ENCODE data around the gene NR3C2. TPM values are rescaled to one million over a fixed set of nuclear protein-coding genes. Genes with fewer than 3 reads are reported as not detected.

Gene NR3C2
- polyA plus RNA-seq, 1 donor from 2014 or later, result 0.06 TPM

DNA sequence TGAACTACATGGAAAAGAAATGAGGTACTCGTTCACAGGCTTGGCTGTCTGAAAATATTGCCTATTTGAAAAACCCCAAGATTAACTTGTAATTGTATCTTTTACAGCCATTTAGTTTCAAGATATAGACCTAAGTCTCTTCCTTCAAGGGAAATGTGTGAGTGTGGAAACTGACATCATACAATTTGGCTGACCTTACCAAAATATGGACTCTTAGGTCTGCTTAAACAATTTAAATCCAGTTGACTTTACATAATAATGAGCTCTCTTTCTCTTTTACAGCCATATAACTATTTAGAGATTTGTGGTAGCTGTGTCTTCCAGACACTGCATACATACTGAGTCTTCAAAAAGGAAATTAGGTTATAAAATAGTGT, 186.9 kb downstream of the NR3C2 start:
- Histone ChIP-seq H3K27ac (ENCODE audit: low read length) (no peak overlapping the region), H3K9me3 (ENCODE audit: low read length) (no peaks in the 10 kb centered on the region), H3K4me2 (ENCODE audit: low read length) (no peak overlapping the region), H3K36me3 (ENCODE audit: insufficient read depth, low read length) (no peaks in the 10 kb centered on the region), H3K79me2 (replicated peaks; ENCODE audit: insufficient read depth, low read length) (no peaks in the 10 kb centered on the region), H3K4me3 (ENCODE audit: low read length) (no peak overlapping the region), H3K9me2 (ENCODE audit: insufficient read depth, low read length) (no peaks in the 10 kb centered on the region), H3K27me3 (ENCODE audit: insufficient read depth, low read depth, low read length) (no peaks in the 10 kb centered on the region), H4K20me1 (ENCODE audit: insufficient read depth) (no peaks in the 10 kb centered on the region), H3K9ac (ENCODE audit: low read length) (no peak overlapping the region), H2AFZ (ENCODE audit: low read depth, low read length) (no peak overlapping the region), H3F3A (ENCODE audit: insufficient read depth, low read length, poor library complexity, severe bottlenecking) (no peaks in the 10 kb centered on the region)
- TF ChIP-seq RAD21 (conservative IDR thresholded peaks at IDR 0.05), result no peak
- TF ChIP-seq POLR2AphosphoS5 (IDR thresholded peaks at IDR 0.05), result no peak
- TF ChIP-seq, protein P1, sequence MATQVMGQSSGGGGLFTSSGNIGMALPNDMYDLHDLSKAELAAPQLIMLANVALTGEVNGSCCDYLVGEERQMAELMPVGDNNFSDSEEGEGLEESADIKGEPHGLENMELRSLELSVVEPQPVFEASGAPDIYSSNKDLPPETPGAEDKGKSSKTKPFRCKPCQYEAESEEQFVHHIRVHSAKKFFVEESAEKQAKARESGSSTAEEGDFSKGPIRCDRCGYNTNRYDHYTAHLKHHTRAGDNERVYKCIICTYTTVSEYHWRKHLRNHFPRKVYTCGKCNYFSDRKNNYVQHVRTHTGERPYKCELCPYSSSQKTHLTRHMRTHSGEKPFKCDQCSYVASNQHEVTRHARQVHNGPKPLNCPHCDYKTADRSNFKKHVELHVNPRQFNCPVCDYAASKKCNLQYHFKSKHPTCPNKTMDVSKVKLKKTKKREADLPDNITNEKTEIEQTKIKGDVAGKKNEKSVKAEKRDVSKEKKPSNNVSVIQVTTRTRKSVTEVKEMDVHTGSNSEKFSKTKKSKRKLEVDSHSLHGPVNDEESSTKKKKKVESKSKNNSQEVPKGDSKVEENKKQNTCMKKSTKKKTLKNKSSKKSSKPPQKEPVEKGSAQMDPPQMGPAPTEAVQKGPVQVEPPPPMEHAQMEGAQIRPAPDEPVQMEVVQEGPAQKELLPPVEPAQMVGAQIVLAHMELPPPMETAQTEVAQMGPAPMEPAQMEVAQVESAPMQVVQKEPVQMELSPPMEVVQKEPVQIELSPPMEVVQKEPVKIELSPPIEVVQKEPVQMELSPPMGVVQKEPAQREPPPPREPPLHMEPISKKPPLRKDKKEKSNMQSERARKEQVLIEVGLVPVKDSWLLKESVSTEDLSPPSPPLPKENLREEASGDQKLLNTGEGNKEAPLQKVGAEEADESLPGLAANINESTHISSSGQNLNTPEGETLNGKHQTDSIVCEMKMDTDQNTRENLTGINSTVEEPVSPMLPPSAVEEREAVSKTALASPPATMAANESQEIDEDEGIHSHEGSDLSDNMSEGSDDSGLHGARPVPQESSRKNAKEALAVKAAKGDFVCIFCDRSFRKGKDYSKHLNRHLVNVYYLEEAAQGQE (IDR thresholded peaks at IDR 0.05; ENCODE audit: borderline replicate concordance), result no peak
- TF ChIP-seq, protein P2, sequence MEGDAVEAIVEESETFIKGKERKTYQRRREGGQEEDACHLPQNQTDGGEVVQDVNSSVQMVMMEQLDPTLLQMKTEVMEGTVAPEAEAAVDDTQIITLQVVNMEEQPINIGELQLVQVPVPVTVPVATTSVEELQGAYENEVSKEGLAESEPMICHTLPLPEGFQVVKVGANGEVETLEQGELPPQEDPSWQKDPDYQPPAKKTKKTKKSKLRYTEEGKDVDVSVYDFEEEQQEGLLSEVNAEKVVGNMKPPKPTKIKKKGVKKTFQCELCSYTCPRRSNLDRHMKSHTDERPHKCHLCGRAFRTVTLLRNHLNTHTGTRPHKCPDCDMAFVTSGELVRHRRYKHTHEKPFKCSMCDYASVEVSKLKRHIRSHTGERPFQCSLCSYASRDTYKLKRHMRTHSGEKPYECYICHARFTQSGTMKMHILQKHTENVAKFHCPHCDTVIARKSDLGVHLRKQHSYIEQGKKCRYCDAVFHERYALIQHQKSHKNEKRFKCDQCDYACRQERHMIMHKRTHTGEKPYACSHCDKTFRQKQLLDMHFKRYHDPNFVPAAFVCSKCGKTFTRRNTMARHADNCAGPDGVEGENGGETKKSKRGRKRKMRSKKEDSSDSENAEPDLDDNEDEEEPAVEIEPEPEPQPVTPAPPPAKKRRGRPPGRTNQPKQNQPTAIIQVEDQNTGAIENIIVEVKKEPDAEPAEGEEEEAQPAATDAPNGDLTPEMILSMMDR (IDR thresholded peaks at IDR 0.05; ENCODE audit: poor library complexity, severe bottlenecking), result no peak
- no peak for TF ChIP-seq MXI1 (conservative IDR thresholded peaks at IDR 0.05; ENCODE audit: poor library complexity, severe bottlenecking)
- no peak for TF ChIP-seq EP300 (conservative IDR thresholded peaks at IDR 0.05; ENCODE audit: poor library complexity, severe bottlenecking)
- TF ChIP-seq TAF1 (IDR thresholded peaks at IDR 0.05; ENCODE audit: low read depth), result no peak
- no peak for TF ChIP-seq EZH2 (IDR thresholded peaks at IDR 0.05; ENCODE audit: borderline replicate concordance, insufficient read depth, low read length, poor library complexity, severe bottlenecking)

DNA sequence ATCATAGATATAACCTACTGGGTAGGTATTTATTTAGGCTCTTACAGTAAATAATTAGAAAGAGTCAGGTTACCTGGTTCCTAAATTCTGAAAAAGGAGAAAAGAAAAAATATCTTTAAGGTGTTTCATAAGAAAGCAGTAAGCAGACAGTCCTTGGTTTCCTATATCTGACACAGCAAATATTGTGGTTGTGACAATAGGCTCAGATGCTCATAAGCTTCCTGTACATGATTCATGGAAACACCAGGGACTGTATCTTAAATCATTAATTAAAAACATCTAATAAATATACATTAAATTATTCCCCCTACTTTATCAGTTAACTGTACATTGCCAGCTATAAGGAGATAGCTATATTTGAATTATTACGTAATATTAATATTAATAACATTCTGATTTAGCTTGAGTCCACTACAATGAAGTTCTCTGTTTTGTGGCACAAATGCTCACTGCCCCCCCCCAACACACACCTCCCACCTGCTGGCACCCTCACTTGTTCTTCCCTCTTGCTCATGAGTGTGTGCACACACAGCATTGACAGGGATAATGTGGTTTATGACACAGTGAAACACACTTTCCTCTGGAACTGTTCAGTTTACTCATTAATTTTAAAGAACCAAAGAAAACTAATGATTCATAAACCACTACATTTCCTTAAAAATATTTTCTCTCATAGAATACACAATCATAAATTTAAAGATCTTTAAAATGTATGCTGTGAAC, 187.4 kb downstream of the NR3C2 start:
- Histone ChIP-seq H3K36me3 (ENCODE audit: insufficient read depth, low read length) (no peaks in the 10 kb centered on the region), H3K27me3 (ENCODE audit: insufficient read depth, low read depth, low read length) (no peaks in the 10 kb centered on the region), H2AFZ (ENCODE audit: low read depth, low read length) (no peak overlapping the region), H3K9me3 (ENCODE audit: low read length) (no peaks in the 10 kb centered on the region), H4K20me1 (ENCODE audit: insufficient read depth) (no peaks in the 10 kb centered on the region), H3K9me2 (ENCODE audit: insufficient read depth, low read length) (no peaks in the 10 kb centered on the region), H3K27ac (ENCODE audit: low read length) (no peak overlapping the region), H3K4me2 (ENCODE audit: low read length) (no peak overlapping the region), H3F3A (ENCODE audit: insufficient read depth, low read length, poor library complexity, severe bottlenecking) (no peaks in the 10 kb centered on the region), H3K9ac (ENCODE audit: low read length) (no peak overlapping the region), H3K79me2 (replicated peaks; ENCODE audit: insufficient read depth, low read length) (no peaks in the 10 kb centered on the region), H3K4me3 (ENCODE audit: low read length) (no peak overlapping the region)
- no peak for TF ChIP-seq EP300 (conservative IDR thresholded peaks at IDR 0.05; ENCODE audit: poor library complexity, severe bottlenecking)
- no peak for TF ChIP-seq SMC3 (conservative IDR thresholded peaks at IDR 0.05; ENCODE audit: poor library complexity)
- no peak for TF ChIP-seq EZH2 (IDR thresholded peaks at IDR 0.05; ENCODE audit: borderline replicate concordance, insufficient read depth, low read length, poor library complexity, severe bottlenecking)
- no peak for TF ChIP-seq POLR2AphosphoS5 (IDR thresholded peaks at IDR 0.05)
- no peak for TF ChIP-seq TAF1 (IDR thresholded peaks at IDR 0.05; ENCODE audit: low read depth)
- TF ChIP-seq, protein P1 (IDR thresholded peaks at IDR 0.05; ENCODE audit: borderline replicate concordance), result no peak
- TF ChIP-seq RAD21 (conservative IDR thresholded peaks at IDR 0.05), result no peak
- TF ChIP-seq MXI1 (conservative IDR thresholded peaks at IDR 0.05; ENCODE audit: poor library complexity, severe bottlenecking), result no peak
- TF ChIP-seq, protein P2 (IDR thresholded peaks at IDR 0.05; ENCODE audit: poor library complexity, severe bottlenecking), result no peak

All from neural cell (in vitro differentiated cells).